Activated CD8-positive, alpha-beta T cell treated with anti-CD3 and anti-CD28 coated beads for 36 hours (primary cell): Measurements from ENCODE around the gene ROBO2. TPM values are rescaled to one million over a fixed set of nuclear protein-coding genes. Genes with fewer than 3 reads are reported as not detected.

ENCODE experiments used
- ATAC-seq: fragments of 200-7000 bp; cut with Tn5 transposase; one replicate; pipeline ENCODE4 v1.10.0; 2021; ENCODE audit warnings: mild to moderate bottlenecking, moderate library complexity
- CTCF ChIA-PET: fragments of 350-600 bp; sonication (Branson Sonifier 250); formaldehyde crosslinking; loops from one replicate; lab custom pipeline; 2021; ENCODE audit warnings: antibody characterized with exemption; lab: Charles Lee
- POLR2A ChIA-PET: fragments of 350-600 bp; sonication (Branson Sonifier 250); formaldehyde crosslinking; loops from one replicate; lab custom pipeline; 2021; ENCODE audit warnings: antibody characterized with exemption; lab: Charles Lee
- DNase-seq: peaks from one replicate; pipeline ENCODE4 v3.0.0-alpha.2; 2020
- H3K27ac Mint-ChIP-seq: one replicate; pipeline ENCODE4 v1.8.0; 2021; ENCODE audit warnings: mild to moderate bottlenecking, mixed read lengths
- H3K27me3 Mint-ChIP-seq: one replicate; pipeline ENCODE4 v1.8.0; 2021; ENCODE audit warnings: mixed read lengths
- H3K36me3 Mint-ChIP-seq: one replicate; pipeline ENCODE4 v1.8.0; 2021; ENCODE audit warnings: low read depth, mixed read lengths
- H3K4me1 Mint-ChIP-seq: one replicate; pipeline ENCODE4 v1.8.0; 2021; ENCODE audit warnings: low read depth, mixed read lengths
- H3K4me3 Mint-ChIP-seq: one replicate; pipeline ENCODE4 v1.8.0; 2021; ENCODE audit warnings: mild to moderate bottlenecking, moderate library complexity, mixed read lengths
- H3K9me3 Mint-ChIP-seq: one replicate; pipeline ENCODE4 v1.8.0; 2021; ENCODE audit warnings: mixed read lengths
- intact Hi-C: fragments of 100-400 bp; cut with micrococcal nuclease; formaldehyde crosslinking; loops from one replicate; pipeline ENCODE4 v1.10.0; 2022
- total RNA-seq, 2 experiments: library from RNA; stranded (reverse); gene quantifications; one replicate each; pipeline ENCODE4 v1.2.3, GENCODE V29; 2021
- TF ChIP-seq, protein P1 (sequence below): fragments of 200-600 bp; IDR thresholded peaks from one replicate; pipeline ENCODE4 v1.8.0; 2022; ENCODE audit warnings: antibody characterized with exemption, mild to moderate bottlenecking

The ROBO2 gene
- total RNA-seq, 2 experiments from 2014 or later = not detected

DNA sequence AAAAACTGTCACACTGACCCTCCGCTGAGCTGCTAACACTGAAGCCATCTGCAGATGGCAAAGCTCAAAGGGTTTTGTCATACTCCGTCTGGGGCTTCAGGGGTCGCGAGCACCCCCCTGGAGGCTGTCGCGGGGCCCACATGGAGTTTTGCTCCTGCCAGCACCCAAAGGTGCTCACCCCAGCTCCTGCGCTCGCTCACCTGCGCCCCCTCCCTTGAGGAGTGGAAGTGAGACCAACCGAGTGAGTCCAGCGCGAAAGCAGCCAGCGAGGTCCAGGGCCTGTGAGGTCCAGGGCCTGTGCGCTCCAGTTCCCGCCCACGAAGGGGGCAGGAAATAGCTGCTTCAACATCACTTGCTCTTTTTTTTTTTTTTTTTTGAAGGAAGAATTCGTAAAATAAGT is 208.5 kb downstream of the ROBO2 start:
- Mint-ChIP-seq H3K27me3 (no peaks in the 10 kb centered on the region), H3K4me3 (no peak overlapping the region), H3K36me3 (no peaks in the 10 kb centered on the region), H3K4me1 (no peaks in the 10 kb centered on the region), H3K9me3 (no peaks in the 10 kb centered on the region), H3K27ac (no peak overlapping the region)
- ATAC-seq = no peak
- intact Hi-C loops = no loop called here
- ChIA-PET CTCF (no interaction called here), POLR2A (no interaction called here)
- DNase-seq = no peak
- TF ChIP-seq, protein P1, sequence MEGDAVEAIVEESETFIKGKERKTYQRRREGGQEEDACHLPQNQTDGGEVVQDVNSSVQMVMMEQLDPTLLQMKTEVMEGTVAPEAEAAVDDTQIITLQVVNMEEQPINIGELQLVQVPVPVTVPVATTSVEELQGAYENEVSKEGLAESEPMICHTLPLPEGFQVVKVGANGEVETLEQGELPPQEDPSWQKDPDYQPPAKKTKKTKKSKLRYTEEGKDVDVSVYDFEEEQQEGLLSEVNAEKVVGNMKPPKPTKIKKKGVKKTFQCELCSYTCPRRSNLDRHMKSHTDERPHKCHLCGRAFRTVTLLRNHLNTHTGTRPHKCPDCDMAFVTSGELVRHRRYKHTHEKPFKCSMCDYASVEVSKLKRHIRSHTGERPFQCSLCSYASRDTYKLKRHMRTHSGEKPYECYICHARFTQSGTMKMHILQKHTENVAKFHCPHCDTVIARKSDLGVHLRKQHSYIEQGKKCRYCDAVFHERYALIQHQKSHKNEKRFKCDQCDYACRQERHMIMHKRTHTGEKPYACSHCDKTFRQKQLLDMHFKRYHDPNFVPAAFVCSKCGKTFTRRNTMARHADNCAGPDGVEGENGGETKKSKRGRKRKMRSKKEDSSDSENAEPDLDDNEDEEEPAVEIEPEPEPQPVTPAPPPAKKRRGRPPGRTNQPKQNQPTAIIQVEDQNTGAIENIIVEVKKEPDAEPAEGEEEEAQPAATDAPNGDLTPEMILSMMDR = no peak

DNA sequence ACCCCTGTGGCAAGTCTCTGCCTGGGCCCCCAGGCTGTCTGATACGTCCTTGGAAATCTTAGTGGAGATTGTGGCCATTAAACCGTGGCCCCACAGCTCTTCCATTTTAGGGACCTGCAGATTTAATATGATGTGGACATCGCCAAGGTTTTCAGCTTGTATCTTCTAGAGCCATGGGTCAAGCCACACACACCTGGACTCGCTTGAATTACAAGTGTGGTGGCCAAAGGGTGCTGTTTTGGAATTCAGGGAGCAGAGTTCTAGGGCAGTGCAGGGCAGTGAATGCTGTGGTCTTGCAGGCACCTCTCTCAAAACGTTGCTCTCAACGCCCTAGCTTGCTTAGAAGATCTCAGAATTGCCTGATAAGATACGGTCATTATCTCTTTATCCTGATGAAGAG is 211.2 kb downstream of the ROBO2 start:
- no peaks in the 10 kb centered on the region for H3K4me1 Mint-ChIP-seq
- H3K9me3 Mint-ChIP-seq = no peaks in the 10 kb centered on the region
- H3K27ac Mint-ChIP-seq = no peak overlapping the region
- DNase-seq (no peak), ATAC-seq (no peak)
- H3K27me3 Mint-ChIP-seq = no peaks in the 10 kb centered on the region
- CTCF ChIA-PET = no interaction called here
- POLR2A ChIA-PET = no interaction called here
- no peaks in the 10 kb centered on the region for H3K36me3 Mint-ChIP-seq
- no peak overlapping the region for H3K4me3 Mint-ChIP-seq
- intact Hi-C loops = loop anchor here (10.0 kb wide), 1 partner anchor 216 kb away; no protein-coding TSS in a partner anchor
- TF ChIP-seq, protein P1 = no peak

DNA sequence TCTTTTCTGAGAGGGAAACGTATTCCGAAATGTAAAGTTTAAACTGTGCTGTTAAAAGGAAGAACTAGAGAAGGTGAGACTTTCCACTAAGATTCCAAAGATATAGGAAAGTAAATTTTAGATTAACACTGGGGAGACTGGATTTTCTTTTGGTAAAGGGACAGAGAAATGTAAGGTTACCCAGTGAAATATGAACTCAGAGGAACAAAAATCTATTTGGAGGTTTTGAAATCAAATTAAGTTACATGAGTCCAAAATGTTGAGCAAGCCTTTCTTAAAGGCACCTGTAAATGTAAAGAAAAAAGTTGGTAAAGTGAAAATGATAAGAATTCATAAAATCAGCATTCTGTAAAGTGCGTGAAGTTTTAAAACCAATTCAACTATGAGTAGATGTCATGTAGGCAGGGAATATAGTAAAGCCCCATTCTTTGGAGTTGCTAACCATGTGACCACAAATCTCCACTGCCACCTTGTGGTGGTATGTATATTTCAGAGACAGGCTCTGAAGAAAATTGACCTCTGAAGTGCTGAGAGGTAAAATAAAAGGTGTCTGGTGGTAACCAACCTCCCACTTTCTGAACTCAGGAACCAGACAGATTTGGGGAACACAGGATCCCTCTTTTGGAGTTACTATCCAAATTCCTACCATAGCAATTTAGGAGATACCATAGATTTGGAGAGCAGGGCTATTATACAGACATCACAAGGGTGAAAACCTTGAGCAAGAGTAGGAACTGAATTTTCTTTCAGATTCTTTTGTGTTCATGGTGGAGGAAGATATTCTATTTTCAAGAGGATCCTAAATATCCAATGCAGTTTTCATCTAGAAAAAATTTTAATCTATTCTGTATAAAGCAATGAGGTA is 215.3 kb downstream of the ROBO2 start:
- DNase-seq (peak; percentile 19), ATAC-seq (no peak)
- Mint-ChIP-seq H3K27ac (no peak overlapping the region), H3K4me1 (no peaks in the 10 kb centered on the region), H3K27me3 (no peaks in the 10 kb centered on the region), H3K4me3 (no peak overlapping the region), H3K9me3 (no peaks in the 10 kb centered on the region), H3K36me3 (no peaks in the 10 kb centered on the region)
- intact Hi-C loops = loop anchor here (10.0 kb wide), 1 partner anchor 220 kb away; no protein-coding TSS in a partner anchor
- TF ChIP-seq, protein P1 = peak; percentile 47
- CTCF ChIA-PET = no interaction called here
- POLR2A ChIA-PET = no interaction called here

DNA sequence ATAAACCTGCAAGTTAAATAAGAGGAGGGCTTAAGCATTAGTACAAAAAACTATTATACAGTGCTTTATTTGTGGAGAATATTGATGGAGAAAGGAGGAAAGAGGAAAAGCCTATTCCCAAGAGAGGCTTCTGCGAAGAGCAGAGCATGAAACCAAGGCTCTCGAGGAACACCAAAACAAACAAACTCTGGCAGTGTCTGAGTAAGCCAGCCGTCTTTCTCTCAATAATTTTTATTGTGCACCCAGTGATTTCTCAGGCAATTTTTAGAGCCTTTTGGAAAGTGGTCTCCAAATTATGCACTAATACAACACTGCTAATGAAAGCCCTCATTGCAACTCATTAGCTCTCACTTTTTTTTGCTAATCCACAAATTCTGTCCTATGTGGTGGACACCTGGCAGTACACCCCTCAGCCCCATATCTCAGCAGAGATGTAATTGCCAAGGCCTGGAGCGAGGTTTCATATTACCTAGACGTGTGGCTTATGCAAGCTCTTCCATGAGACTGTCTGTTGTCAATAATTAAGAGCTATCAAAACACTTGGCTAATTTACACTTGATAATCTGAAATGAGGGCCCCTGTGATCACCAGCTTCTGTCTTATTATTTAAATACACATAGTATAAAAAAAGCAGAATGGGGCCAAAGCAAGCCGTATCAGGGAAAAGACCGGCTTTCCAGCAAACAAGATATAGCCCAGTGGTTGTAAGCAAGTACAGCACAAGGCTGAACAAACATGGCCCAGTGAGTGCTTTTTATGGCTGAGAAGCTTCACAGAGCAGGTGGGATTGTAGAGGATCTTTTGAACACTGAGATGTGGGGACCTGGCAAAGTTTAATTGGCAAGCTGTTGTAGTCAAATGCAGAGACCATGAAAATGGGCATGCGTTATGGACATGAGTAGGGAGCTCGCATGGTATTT is 216.9 kb downstream of the ROBO2 start:
- POLR2A ChIA-PET = no interaction called here
- CTCF ChIA-PET = interaction anchor here (1.0 kb wide), 1 partner anchor 63 kb away, joined by 3 read pairs; no protein-coding TSS in a partner anchor

More for the DNA sequence above, 216.9 kb downstream of the ROBO2 start:
- intact Hi-C loops = loop anchor here (10.0 kb wide), 1 partner anchor 222 kb away; no protein-coding TSS in a partner anchor
- TF ChIP-seq, protein P1 = no peak
- Mint-ChIP-seq H3K36me3 (no peaks in the 10 kb centered on the region), H3K27me3 (no peaks in the 10 kb centered on the region), H3K9me3 (no peaks in the 10 kb centered on the region), H3K27ac (no peak overlapping the region), H3K4me3 (no peak overlapping the region), H3K4me1 (no peaks in the 10 kb centered on the region)
- DNase-seq = no peak
- no peak for ATAC-seq
